Measurements from ENCODE around the gene TMEM232. TPM values are rescaled to one million over a fixed set of nuclear protein-coding genes. Genes with fewer than 3 reads are reported as not detected.

The TMEM232 gene
- total and polyA plus RNA-seq, 7 donors = 0.25 to 1.4 (median 0.58) TPM

- no peak overlapping the region for H3K4me3 ChIP-seq
- DNase-seq (no peak), ATAC-seq (no peak)
- WGBS, 3 donors = 53 to 69% (median 59%) methylated on average over 2 of the region's 2 CpGs
- no peaks in the 10 kb centered on the region for H3K4me1 ChIP-seq
- no peaks in the 10 kb centered on the region for H3K27me3 ChIP-seq (ENCODE audit: insufficient read depth in 3 of 3, low read length in 2 of 3)
- H3K9me3 ChIP-seq = no peaks in the 10 kb centered on the region
- intact Hi-C loops (cut with DNase I) = no loop called here
- H3K27ac ChIP-seq = no peak overlapping the region
- TF ChIP-seq CTCF (IDR thresholded peaks at IDR 0.05) = no peak
- no peaks in the 10 kb centered on the region for H3K36me3 ChIP-seq (ENCODE audit: insufficient read depth in 1 of 2, low read depth in 1 of 2)
Measured at GRCh38 chr5:110718311-110718710, 8.2 kb downstream of the TMEM232 start.

DNA sequence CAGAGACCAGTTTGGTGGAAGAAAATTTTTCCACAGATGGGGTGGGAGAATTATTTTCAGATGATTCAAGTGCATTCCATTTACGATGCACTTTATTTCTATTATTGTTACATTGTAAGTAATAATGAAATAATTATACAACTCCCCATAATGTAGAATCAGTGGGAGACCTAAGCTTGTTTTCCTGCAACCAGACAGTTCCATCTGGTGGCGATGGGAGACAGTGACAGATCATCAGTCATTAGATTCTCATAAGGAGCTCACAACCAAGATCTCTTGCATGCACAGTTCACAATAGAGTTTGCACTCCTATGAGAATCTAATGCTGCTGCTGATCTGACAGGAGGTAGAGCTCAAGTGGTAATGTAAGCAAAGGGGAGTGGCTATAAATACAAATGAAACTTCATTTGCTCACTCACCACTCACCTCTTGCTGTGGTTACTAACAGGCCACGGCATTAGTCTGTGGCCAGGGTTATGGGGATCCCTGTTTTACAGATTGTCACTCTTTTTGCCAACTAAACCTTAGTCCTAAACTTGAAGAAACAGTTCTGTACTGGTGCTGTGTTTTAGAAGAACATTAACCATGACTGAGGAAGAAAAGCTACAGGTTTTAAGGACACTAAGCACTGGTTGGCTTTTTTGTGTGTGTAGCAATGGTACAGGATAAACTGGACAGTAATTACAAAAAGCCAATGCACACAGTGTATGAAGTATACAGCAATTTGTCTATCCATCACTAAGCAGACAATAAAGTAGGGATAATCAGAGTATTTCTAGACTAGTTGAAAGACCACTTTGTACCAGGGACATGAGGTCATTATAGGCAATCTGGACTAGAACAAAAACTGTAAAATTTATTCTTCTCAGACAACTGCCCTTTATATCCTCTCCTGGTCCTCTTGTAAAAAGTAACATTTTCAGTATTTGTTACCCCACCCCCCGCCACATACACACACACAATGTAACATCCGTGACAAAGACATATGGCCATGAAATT lies 9.9 kb downstream of the TMEM232 start:
- H3K4me1 ChIP-seq = no peaks in the 10 kb centered on the region
- H3K27me3 ChIP-seq (ENCODE audit: insufficient read depth in 3 of 3, low read length in 2 of 3) = no peaks in the 10 kb centered on the region
- intact Hi-C loops (cut with DNase I) = no loop called here
- ATAC-seq = no peak
- no peak for DNase-seq
- TF ChIP-seq CTCF (IDR thresholded peaks at IDR 0.05) = no peak
- no peaks in the 10 kb centered on the region for H3K36me3 ChIP-seq (ENCODE audit: insufficient read depth in 1 of 2, low read depth in 1 of 2)
- no peaks in the 10 kb centered on the region for H3K9me3 ChIP-seq
- no peak overlapping the region for H3K27ac ChIP-seq
- no peak overlapping the region for H3K4me3 ChIP-seq
- 64 to 85% (median 84%) methylated on average over 5 of the region's 5 CpGs for WGBS, 3 donors

DNA sequence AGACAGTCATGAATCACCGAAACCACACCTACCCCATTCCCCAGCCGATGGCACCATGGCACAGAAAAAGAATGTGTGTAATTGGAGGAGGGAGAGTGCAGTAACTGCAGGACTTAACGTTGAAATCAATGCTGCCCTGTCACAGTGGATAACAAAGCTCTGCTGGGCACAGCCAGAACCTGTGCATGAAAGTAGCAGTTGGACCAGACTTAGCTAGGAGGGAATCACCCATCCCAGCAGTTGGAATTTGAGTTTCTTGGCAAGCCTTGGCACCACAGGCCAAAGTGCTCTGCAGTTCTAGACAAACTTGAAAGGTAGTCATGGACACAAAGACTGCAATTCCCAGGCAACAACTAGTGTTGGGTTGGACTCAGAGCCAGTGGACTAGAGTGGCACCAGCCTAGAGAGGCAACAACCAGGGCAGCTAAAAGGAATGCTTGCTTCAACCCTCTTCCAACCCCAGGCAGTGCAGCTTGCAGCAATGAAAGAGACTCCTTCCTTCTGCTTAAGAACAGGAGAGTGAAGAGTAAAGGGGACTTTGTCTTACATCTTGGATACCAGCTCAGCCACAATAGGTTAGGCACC lies 19.1 kb downstream of the TMEM232 start:
- intact Hi-C loops (cut with DNase I) = no loop called here
- no peak for ATAC-seq
- Histone ChIP-seq H3K4me3 (no peak overlapping the region), H3K36me3 (ENCODE audit: insufficient read depth in 1 of 2, low read depth in 1 of 2) (no peaks in the 10 kb centered on the region), H3K27me3 (ENCODE audit: insufficient read depth in 3 of 3, low read length in 2 of 3) (no peaks in the 10 kb centered on the region), H3K9me3 (no peaks in the 10 kb centered on the region), H3K27ac (no peak overlapping the region), H3K4me1 (no peaks in the 10 kb centered on the region)
- no peak for TF ChIP-seq CTCF (IDR thresholded peaks at IDR 0.05)
- 39 to 52% (median 44%) methylated on average over 3 of the region's 3 CpGs for WGBS, 3 donors
- DNase-seq = no peak

DNA sequence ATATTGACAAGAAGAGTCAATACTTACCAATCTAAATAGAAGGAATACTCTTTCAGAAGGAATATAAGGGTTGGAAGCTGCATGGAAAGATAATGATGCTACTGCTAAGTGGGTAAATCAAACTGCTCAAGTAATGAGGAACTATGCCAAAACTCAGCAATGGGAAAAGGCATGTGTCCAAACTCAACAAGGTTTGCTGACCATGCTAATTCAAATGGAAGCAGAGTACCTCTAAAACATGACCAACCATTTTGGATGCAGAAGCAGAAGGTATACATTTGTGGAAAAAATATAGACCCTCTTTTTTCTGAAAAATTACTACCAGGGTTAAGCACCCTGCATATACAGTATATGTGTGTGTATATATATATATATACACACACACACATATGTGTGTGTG lies 21.1 kb downstream of the TMEM232 start:
- H3K27me3 ChIP-seq (ENCODE audit: insufficient read depth in 3 of 3, low read length in 2 of 3) = no peaks in the 10 kb centered on the region
- DNase-seq = no peak
- no peaks in the 10 kb centered on the region for H3K36me3 ChIP-seq (ENCODE audit: insufficient read depth in 1 of 2, low read depth in 1 of 2)
- intact Hi-C loops (cut with DNase I) = no loop called here
- H3K9me3 ChIP-seq = no peaks in the 10 kb centered on the region
- ATAC-seq = no peak
- no peaks in the 10 kb centered on the region for H3K4me1 ChIP-seq
- no peak overlapping the region for H3K4me3 ChIP-seq
- H3K27ac ChIP-seq = no peak overlapping the region
- no peak for TF ChIP-seq CTCF (IDR thresholded peaks at IDR 0.05)

Measured in psoas muscle (tissue), 8 donors.